ENCODE results near the gene GABRD. TPM values are rescaled to one million over a fixed set of nuclear protein-coding genes. Genes with fewer than 3 reads are reported as not detected.

The GABRD gene
- total RNA-seq, 4 donors from 2014 or later = 0.83 TPM; not detected in 3

GRCh38 chr1:2060072-2060471, 40.9 kb downstream of the GABRD start:
- Histone ChIP-seq H3K27me3 (no peaks in the 10 kb centered on the region), H3K4me1 (no peaks in the 10 kb centered on the region), H3K36me3 (no peaks in the 10 kb centered on the region), H3K27ac (no peak overlapping the region), H3K9me3 (no peaks in the 10 kb centered on the region), H3K4me3 (no peak overlapping the region)
- DNase-seq = no peak
- TF ChIP-seq POLR2A (IDR thresholded peaks at IDR 0.05) (no peak), CTCF (IDR thresholded peaks at IDR 0.05) (no peak)
- intact Hi-C loops (cut with DNase I; ENCODE audit: low total_unique reads) = no loop called here

GRCh38 chr1:2060535-2060934, 41.4 kb downstream of the GABRD start:
- Histone ChIP-seq H3K27me3 (no peaks in the 10 kb centered on the region), H3K4me1 (no peaks in the 10 kb centered on the region), H3K9me3 (no peaks in the 10 kb centered on the region), H3K4me3 (no peak overlapping the region), H3K27ac (no peak overlapping the region), H3K36me3 (no peaks in the 10 kb centered on the region)
- intact Hi-C loops (cut with DNase I; ENCODE audit: low total_unique reads) = no loop called here
- no peak for TF ChIP-seq CTCF (IDR thresholded peaks at IDR 0.05)
- TF ChIP-seq POLR2A (IDR thresholded peaks at IDR 0.05) = no peak
- no peak for DNase-seq

- Histone ChIP-seq H3K9me3 (no peaks in the 10 kb centered on the region), H3K4me3 (no peak overlapping the region), H3K36me3 (no peaks in the 10 kb centered on the region), H3K4me1 (no peaks in the 10 kb centered on the region), H3K27ac (no peak overlapping the region), H3K27me3 (no peaks in the 10 kb centered on the region)
- intact Hi-C loops (cut with DNase I; ENCODE audit: low total_unique reads) = no loop called here
- no peak for DNase-seq
- TF ChIP-seq CTCF (IDR thresholded peaks at IDR 0.05) (no peak), POLR2A (IDR thresholded peaks at IDR 0.05) (no peak)
These were observed 42.1 kb downstream of the GABRD start for GRCh38 chr1:2061065-2061778.

GRCh38 chr1:2065699-2066098, 46.6 kb downstream of the GABRD start:
- Histone ChIP-seq H3K4me1 (no peaks in the 10 kb centered on the region), H3K27me3 (no peaks in the 10 kb centered on the region), H3K4me3 (no peak overlapping the region), H3K36me3 (no peaks in the 10 kb centered on the region), H3K27ac (no peak overlapping the region), H3K9me3 (no peaks in the 10 kb centered on the region)
- TF ChIP-seq CTCF (IDR thresholded peaks at IDR 0.05) (no peak), POLR2A (IDR thresholded peaks at IDR 0.05) (no peak)
- intact Hi-C loops (cut with DNase I; ENCODE audit: low total_unique reads) = no loop called here
- DNase-seq = no peak

GRCh38 chr1:2067393-2067792, 48.2 kb downstream of the GABRD start:
- Histone ChIP-seq H3K27me3 (no peaks in the 10 kb centered on the region), H3K27ac (no peak overlapping the region), H3K4me3 (no peak overlapping the region), H3K4me1 (no peaks in the 10 kb centered on the region), H3K36me3 (no peaks in the 10 kb centered on the region), H3K9me3 (no peaks in the 10 kb centered on the region)
- intact Hi-C loops (cut with DNase I; ENCODE audit: low total_unique reads) = no loop called here
- TF ChIP-seq CTCF (IDR thresholded peaks at IDR 0.05) = no peak
- no peak for TF ChIP-seq POLR2A (IDR thresholded peaks at IDR 0.05)
- no peak for DNase-seq
